H1 (cell line): Measurements from ENCODE around the gene TMEM183A. TPM values are rescaled to one million over a fixed set of nuclear protein-coding genes. Genes with fewer than 3 reads are reported as not detected.

Experiments used
- CBX8 ChIP-seq: fragments of 300-800, 300-1000 bp; sonication (generic); IDR thresholded peaks from 2 replicates; pipeline ENCODE4 v1.7.1; 2016; ENCODE audit warnings: low read depth, low read length, borderline replicate concordance
- FOSL1 ChIP-seq: IDR thresholded peaks from 2 replicates; pipeline ENCODE4 v1.6.1; 2011; ENCODE audit warnings: mild to moderate bottlenecking, low read depth, low read length, moderate library complexity; ENCODE audit not compliant: insufficient read depth
- HDAC2 ChIP-seq, 2 experiments: fragments of 300-600 bp in 1 of 2; sonication (generic) in 1 of 2; IDR thresholded peaks; 2 replicates each; pipeline ENCODE4 v1.6.1; 2011 to 2012; ENCODE audit warnings: low read depth in 2 of 2, low read length in 2 of 2, mild to moderate bottlenecking in 2 of 2, moderate library complexity in 2 of 2, borderline replicate concordance in 1 of 2, inconsistent platforms in 1 of 2
- SIN3A ChIP-seq, 2 experiments: IDR thresholded peaks in 1 of 2; conservative IDR thresholded peaks in 1 of 2; 2 replicates each; pipeline ENCODE4 v1.6.1; 2011 to 2012; ENCODE audit warnings: low read length in 2 of 2, improper control_type of control experiment in 1 of 2, low read depth in 1 of 2, mild to moderate bottlenecking in 1 of 2
- polyA plus RNA-seq, 7 experiments: library from polyadenylated mRNA; depleted of rRNA in 3 of 7; stranded (reverse) in 5 of 7; unstranded in 2 of 7; fragments of >200 nt in 5 of 7; fragments of 200-250 nt in 2 of 7; gene quantifications; 1 replicate in 5 of 7; 2 replicates in 1 of 7; 4 replicates in 1 of 7; pipeline versions ENCODE4 v1.2.1 to v1.2.3, GENCODE V29; 2011 to 2013; ENCODE audit warnings: missing spikeins in 2 of 7, mixed read lengths in 2 of 7
- total RNA-seq: library from RNA; stranded (reverse); fragmentation: NEBNext Ultra II Directional; extraction: Animal tissue kit (Norgen Biotek cat#: 25700); gene quantifications from 2 replicates; pipeline ENCODE4 v1.2.1, GENCODE V29; 2021
- TF ChIP-seq, protein P1 (sequence below): fragments of 300-600 bp; sonication (generic); IDR thresholded peaks from 2 replicates; pipeline ENCODE4 v1.7.1; 2012; ENCODE audit warnings: low read length, moderate library complexity, mild to moderate bottlenecking, inconsistent platforms; ENCODE audit not compliant: insufficient replicate concordance
- TF ChIP-seq, protein P2 (sequence below): IDR thresholded peaks from 2 replicates; pipeline ENCODE4 v1.6.1; 2012; ENCODE audit warnings: low read length, inconsistent platforms

The TMEM183A gene
- total and polyA plus RNA-seq, 2 of the 8 experiments (the other 6 are each of a cell fraction or from before 2014, with no cell fraction given), result 107 to 173 TPM

- TF ChIP-seq, protein P1, sequence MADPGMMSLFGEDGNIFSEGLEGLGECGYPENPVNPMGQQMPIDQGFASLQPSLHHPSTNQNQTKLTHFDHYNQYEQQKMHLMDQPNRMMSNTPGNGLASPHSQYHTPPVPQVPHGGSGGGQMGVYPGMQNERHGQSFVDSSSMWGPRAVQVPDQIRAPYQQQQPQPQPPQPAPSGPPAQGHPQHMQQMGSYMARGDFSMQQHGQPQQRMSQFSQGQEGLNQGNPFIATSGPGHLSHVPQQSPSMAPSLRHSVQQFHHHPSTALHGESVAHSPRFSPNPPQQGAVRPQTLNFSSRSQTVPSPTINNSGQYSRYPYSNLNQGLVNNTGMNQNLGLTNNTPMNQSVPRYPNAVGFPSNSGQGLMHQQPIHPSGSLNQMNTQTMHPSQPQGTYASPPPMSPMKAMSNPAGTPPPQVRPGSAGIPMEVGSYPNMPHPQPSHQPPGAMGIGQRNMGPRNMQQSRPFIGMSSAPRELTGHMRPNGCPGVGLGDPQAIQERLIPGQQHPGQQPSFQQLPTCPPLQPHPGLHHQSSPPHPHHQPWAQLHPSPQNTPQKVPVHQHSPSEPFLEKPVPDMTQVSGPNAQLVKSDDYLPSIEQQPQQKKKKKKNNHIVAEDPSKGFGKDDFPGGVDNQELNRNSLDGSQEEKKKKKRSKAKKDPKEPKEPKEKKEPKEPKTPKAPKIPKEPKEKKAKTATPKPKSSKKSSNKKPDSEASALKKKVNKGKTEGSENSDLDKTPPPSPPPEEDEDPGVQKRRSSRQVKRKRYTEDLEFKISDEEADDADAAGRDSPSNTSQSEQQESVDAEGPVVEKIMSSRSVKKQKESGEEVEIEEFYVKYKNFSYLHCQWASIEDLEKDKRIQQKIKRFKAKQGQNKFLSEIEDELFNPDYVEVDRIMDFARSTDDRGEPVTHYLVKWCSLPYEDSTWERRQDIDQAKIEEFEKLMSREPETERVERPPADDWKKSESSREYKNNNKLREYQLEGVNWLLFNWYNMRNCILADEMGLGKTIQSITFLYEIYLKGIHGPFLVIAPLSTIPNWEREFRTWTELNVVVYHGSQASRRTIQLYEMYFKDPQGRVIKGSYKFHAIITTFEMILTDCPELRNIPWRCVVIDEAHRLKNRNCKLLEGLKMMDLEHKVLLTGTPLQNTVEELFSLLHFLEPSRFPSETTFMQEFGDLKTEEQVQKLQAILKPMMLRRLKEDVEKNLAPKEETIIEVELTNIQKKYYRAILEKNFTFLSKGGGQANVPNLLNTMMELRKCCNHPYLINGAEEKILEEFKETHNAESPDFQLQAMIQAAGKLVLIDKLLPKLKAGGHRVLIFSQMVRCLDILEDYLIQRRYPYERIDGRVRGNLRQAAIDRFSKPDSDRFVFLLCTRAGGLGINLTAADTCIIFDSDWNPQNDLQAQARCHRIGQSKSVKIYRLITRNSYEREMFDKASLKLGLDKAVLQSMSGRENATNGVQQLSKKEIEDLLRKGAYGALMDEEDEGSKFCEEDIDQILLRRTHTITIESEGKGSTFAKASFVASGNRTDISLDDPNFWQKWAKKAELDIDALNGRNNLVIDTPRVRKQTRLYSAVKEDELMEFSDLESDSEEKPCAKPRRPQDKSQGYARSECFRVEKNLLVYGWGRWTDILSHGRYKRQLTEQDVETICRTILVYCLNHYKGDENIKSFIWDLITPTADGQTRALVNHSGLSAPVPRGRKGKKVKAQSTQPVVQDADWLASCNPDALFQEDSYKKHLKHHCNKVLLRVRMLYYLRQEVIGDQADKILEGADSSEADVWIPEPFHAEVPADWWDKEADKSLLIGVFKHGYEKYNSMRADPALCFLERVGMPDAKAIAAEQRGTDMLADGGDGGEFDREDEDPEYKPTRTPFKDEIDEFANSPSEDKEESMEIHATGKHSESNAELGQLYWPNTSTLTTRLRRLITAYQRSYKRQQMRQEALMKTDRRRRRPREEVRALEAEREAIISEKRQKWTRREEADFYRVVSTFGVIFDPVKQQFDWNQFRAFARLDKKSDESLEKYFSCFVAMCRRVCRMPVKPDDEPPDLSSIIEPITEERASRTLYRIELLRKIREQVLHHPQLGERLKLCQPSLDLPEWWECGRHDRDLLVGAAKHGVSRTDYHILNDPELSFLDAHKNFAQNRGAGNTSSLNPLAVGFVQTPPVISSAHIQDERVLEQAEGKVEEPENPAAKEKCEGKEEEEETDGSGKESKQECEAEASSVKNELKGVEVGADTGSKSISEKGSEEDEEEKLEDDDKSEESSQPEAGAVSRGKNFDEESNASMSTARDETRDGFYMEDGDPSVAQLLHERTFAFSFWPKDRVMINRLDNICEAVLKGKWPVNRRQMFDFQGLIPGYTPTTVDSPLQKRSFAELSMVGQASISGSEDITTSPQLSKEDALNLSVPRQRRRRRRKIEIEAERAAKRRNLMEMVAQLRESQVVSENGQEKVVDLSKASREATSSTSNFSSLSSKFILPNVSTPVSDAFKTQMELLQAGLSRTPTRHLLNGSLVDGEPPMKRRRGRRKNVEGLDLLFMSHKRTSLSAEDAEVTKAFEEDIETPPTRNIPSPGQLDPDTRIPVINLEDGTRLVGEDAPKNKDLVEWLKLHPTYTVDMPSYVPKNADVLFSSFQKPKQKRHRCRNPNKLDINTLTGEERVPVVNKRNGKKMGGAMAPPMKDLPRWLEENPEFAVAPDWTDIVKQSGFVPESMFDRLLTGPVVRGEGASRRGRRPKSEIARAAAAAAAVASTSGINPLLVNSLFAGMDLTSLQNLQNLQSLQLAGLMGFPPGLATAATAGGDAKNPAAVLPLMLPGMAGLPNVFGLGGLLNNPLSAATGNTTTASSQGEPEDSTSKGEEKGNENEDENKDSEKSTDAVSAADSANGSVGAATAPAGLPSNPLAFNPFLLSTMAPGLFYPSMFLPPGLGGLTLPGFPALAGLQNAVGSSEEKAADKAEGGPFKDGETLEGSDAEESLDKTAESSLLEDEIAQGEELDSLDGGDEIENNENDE, result no peak
- TF ChIP-seq, protein P2, sequence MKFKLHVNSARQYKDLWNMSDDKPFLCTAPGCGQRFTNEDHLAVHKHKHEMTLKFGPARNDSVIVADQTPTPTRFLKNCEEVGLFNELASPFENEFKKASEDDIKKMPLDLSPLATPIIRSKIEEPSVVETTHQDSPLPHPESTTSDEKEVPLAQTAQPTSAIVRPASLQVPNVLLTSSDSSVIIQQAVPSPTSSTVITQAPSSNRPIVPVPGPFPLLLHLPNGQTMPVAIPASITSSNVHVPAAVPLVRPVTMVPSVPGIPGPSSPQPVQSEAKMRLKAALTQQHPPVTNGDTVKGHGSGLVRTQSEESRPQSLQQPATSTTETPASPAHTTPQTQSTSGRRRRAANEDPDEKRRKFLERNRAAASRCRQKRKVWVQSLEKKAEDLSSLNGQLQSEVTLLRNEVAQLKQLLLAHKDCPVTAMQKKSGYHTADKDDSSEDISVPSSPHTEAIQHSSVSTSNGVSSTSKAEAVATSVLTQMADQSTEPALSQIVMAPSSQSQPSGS, result no peak; the same call in 1 of the 2 replicates
- no peak for TF ChIP-seq FOSL1
- TF ChIP-seq HDAC2 (IDR thresholded peaks at IDR 0.05; ENCODE audit: borderline replicate concordance in 1 of 2, low read depth in 2 of 2, low read length in 2 of 2), result peak in 1 of 2 experiments; percentile 80; a peak in 2 of 4 replicates
- no peak for TF ChIP-seq CBX8
- no peak for TF ChIP-seq SIN3A (conservative IDR thresholded peaks at IDR 0.05 in 1 of 2, IDR thresholded peaks at IDR 0.05 in 1 of 2; ENCODE audit: low read depth in 1 of 2, low read length in 2 of 2)
These were observed 19.0 kb downstream of the TMEM183A start, which contains the start of gene PPFIA4 (continued) for GRCh38 chr1:203026031-203026665.
